DMS 273 treated with DMSO at 0.1 percent for 48 hours (cell line): ENCODE results near the gene RAB1A.
"Not testable (repeated sequence)": the region's sequence is repeated elsewhere in the genome, so short reads cannot be mapped to it uniquely, and the experiment has no call there.

Experiments
- DNase-seq: peaks from one replicate; lab custom pipeline; 2025; lab: John Stamatoyannopoulos, UW

The RAB1A gene

GRCh38 chr2:65129826-65130663 lies at the start of gene RAB1A:
Gene RAB1A (minus strand): TSS chr2:65130106. CDS start chr2:65129915, 191 bp downstream.
- peak; percentile 98 for DNase-seq

- no peak for DNase-seq
Observed at GRCh38 chr2:65177751-65178442, 48.0 kb upstream of the RAB1A start.

- DNase-seq: no peak
Observed at GRCh38 chr2:65175894-65176530, 46.1 kb upstream of the RAB1A start.

- DNase-seq: not testable (repeated sequence)
Observed at GRCh38 chr2:65174031-65174430, 44.1 kb upstream of the RAB1A start.

- DNase-seq: no peak
Observed at GRCh38 chr2:65172994-65173790, 43.3 kb upstream of the RAB1A start.

- not testable (repeated sequence) for DNase-seq
Observed at GRCh38 chr2:65170611-65171477, 40.9 kb upstream of the RAB1A start.

- DNase-seq: no peak
Observed at GRCh38 chr2:65169760-65170136, 39.8 kb upstream of the RAB1A start.

- DNase-seq: no peak
Observed at GRCh38 chr2:65165558-65165957, 35.7 kb upstream of the RAB1A start.

- DNase-seq: no peak
Observed at GRCh38 chr2:65164426-65164891, 34.6 kb upstream of the RAB1A start.

GRCh38 chr2:65161551-65162100 lies 31.7 kb upstream of the RAB1A start:
- DNase-seq: no peak

- no peak for DNase-seq
Observed at GRCh38 chr2:65159906-65160305, 30.0 kb upstream of the RAB1A start.

- DNase-seq: no peak
Observed at GRCh38 chr2:65159261-65159660, 29.4 kb upstream of the RAB1A start.

GRCh38 chr2:65158557-65158956 lies 28.7 kb upstream of the RAB1A start:
- DNase-seq: no peak

GRCh38 chr2:65157856-65158255 lies 27.9 kb upstream of the RAB1A start:
- DNase-seq: not testable (repeated sequence)

GRCh38 chr2:65156041-65156440 lies 26.1 kb upstream of the RAB1A start:
- no peak for DNase-seq

- DNase-seq: no peak
Observed at GRCh38 chr2:65153515-65153914, 23.6 kb upstream of the RAB1A start.

- no peak for DNase-seq
Observed at GRCh38 chr2:65146078-65146477, 16.2 kb upstream of the RAB1A start.

GRCh38 chr2:65144571-65144970 lies 14.7 kb upstream of the RAB1A start:
- DNase-seq: no peak

- DNase-seq: no peak
Observed at GRCh38 chr2:65142515-65142914, 12.6 kb upstream of the RAB1A start.

- DNase-seq: no peak
Observed at GRCh38 chr2:65137197-65137775, 7.4 kb upstream of the RAB1A start.
